Liver (tissue), 3 donors: ENCODE results near the gene ZSCAN25.

Source experiments
- FOXA1 ChIP-seq: IDR thresholded peaks from 2 replicates; pipeline ENCODE4 v1.6.1; 2016; ENCODE audit warnings: antibody characterized with exemption
- GABPA ChIP-seq, 2 donors: IDR thresholded peaks in 1 of 2; conservative IDR thresholded peaks in 1 of 2; 2 replicates each; pipeline ENCODE4 v1.6.1; 2016; ENCODE audit warnings: antibody characterized with exemption in 2 of 2, mild to moderate bottlenecking in 1 of 2, moderate library complexity in 1 of 2
- JUND ChIP-seq, 2 donors: IDR thresholded peaks; 2 replicates each; pipeline ENCODE4 v1.6.1; 2016; ENCODE audit warnings: antibody characterized with exemption in 2 of 2
- SP1 ChIP-seq: IDR thresholded peaks from 2 replicates; pipeline ENCODE4 v1.6.1; 2018; ENCODE audit warnings: antibody characterized with exemption, mild to moderate bottlenecking
- TAF1 ChIP-seq: conservative IDR thresholded peaks from 2 replicates; pipeline ENCODE4 v1.6.1; 2016; ENCODE audit warnings: antibody characterized with exemption, mild to moderate bottlenecking
- TF ChIP-seq, protein P1 (sequence below): IDR thresholded peaks from 2 replicates; pipeline ENCODE4 v1.6.1; 2016; ENCODE audit warnings: antibody characterized with exemption, mild to moderate bottlenecking
- TF ChIP-seq, protein P2 (sequence below): fragments of 150-350 bp; IDR thresholded peaks from 2 replicates; pipeline ENCODE4 v1.5.1; 2017; ENCODE audit warnings: improper control_type of control experiment, low read depth, low read length; ENCODE audit not compliant: missing input control
- donor health status: healthy.
- donor health status: healthy.

DNA sequence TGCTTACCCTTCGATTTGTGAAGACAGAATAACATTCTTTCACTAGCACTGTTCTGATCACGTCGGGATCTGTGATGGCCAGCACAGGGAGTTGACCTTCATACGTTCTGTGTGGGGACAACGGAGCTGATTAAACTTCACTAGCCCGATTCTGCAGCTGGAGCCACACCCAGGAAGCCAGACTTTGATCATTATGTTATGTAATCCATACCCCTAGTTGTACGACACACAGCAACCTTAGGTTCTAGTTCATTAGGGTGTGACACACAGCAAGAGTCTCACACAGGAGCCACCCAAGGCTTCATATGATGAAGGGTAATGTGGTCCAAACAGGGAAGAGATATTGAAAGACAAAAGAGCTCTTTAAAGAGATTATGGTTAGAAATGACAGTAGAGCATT, 55.8 kb downstream of the ZSCAN25 start:
- TF ChIP-seq, protein P1, sequence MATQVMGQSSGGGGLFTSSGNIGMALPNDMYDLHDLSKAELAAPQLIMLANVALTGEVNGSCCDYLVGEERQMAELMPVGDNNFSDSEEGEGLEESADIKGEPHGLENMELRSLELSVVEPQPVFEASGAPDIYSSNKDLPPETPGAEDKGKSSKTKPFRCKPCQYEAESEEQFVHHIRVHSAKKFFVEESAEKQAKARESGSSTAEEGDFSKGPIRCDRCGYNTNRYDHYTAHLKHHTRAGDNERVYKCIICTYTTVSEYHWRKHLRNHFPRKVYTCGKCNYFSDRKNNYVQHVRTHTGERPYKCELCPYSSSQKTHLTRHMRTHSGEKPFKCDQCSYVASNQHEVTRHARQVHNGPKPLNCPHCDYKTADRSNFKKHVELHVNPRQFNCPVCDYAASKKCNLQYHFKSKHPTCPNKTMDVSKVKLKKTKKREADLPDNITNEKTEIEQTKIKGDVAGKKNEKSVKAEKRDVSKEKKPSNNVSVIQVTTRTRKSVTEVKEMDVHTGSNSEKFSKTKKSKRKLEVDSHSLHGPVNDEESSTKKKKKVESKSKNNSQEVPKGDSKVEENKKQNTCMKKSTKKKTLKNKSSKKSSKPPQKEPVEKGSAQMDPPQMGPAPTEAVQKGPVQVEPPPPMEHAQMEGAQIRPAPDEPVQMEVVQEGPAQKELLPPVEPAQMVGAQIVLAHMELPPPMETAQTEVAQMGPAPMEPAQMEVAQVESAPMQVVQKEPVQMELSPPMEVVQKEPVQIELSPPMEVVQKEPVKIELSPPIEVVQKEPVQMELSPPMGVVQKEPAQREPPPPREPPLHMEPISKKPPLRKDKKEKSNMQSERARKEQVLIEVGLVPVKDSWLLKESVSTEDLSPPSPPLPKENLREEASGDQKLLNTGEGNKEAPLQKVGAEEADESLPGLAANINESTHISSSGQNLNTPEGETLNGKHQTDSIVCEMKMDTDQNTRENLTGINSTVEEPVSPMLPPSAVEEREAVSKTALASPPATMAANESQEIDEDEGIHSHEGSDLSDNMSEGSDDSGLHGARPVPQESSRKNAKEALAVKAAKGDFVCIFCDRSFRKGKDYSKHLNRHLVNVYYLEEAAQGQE = no peak
- TF ChIP-seq, protein P2, sequence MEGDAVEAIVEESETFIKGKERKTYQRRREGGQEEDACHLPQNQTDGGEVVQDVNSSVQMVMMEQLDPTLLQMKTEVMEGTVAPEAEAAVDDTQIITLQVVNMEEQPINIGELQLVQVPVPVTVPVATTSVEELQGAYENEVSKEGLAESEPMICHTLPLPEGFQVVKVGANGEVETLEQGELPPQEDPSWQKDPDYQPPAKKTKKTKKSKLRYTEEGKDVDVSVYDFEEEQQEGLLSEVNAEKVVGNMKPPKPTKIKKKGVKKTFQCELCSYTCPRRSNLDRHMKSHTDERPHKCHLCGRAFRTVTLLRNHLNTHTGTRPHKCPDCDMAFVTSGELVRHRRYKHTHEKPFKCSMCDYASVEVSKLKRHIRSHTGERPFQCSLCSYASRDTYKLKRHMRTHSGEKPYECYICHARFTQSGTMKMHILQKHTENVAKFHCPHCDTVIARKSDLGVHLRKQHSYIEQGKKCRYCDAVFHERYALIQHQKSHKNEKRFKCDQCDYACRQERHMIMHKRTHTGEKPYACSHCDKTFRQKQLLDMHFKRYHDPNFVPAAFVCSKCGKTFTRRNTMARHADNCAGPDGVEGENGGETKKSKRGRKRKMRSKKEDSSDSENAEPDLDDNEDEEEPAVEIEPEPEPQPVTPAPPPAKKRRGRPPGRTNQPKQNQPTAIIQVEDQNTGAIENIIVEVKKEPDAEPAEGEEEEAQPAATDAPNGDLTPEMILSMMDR = no peak
- TF ChIP-seq SP1 = no peak
- no peak for TF ChIP-seq GABPA (IDR thresholded peaks at IDR 0.05 in 1 of 2, conservative IDR thresholded peaks at IDR 0.05 in 1 of 2)
- TF ChIP-seq FOXA1 = no peak
- no peak for TF ChIP-seq TAF1
- TF ChIP-seq JUND (IDR thresholded peaks at IDR 0.05) = no peak
